Neuronal stem cell (in vitro differentiated cells): Measurements from ENCODE around the gene SERPINF2.

Experiments used
- DNase-seq: peaks from one replicate; pipeline ENCODE4 v3.0.0-alpha.2; 2013; ENCODE audit warnings: low spot score
- H2AFZ ChIP-seq: one replicate; pipeline ENCODE4 v1.6.1; 2013; ENCODE audit warnings: mild to moderate bottlenecking, low read length, inconsistent platforms
- H2AK5ac ChIP-seq: 2 replicates; pipeline ENCODE4 v1.6.1; 2013; ENCODE audit warnings: low read depth, mild to moderate bottlenecking, inconsistent platforms, low read length, moderate library complexity, mixed read lengths
- H2BK120ac ChIP-seq: 2 replicates; pipeline ENCODE4 v1.6.1; 2013; ENCODE audit warnings: low read depth, mild to moderate bottlenecking, inconsistent platforms, low read length, moderate library complexity, mixed read lengths
- H2BK12ac ChIP-seq: one replicate; pipeline ENCODE4 v1.6.1; 2013; ENCODE audit warnings: low read length, inconsistent platforms
- H2BK15ac ChIP-seq: 2 replicates; pipeline ENCODE4 v1.6.1; 2013; ENCODE audit warnings: mild to moderate bottlenecking, low read length, inconsistent platforms, mixed read lengths
- H2BK5ac ChIP-seq: one replicate; pipeline ENCODE4 v1.6.1; 2013; ENCODE audit warnings: inconsistent platforms, mild to moderate bottlenecking, low read length, moderate library complexity
- H3K14ac ChIP-seq: one replicate; pipeline ENCODE4 v1.6.1; 2013; ENCODE audit warnings: low read length, inconsistent platforms
- H3K18ac ChIP-seq: 2 replicates; pipeline ENCODE4 v1.6.1; 2013; ENCODE audit warnings: low read length, inconsistent platforms
- H3K23ac ChIP-seq: 2 replicates; pipeline ENCODE4 v1.6.1; 2013; ENCODE audit warnings: low read depth, mild to moderate bottlenecking, mixed read lengths, low read length, inconsistent platforms; ENCODE audit not compliant: poor library complexity
- H3K27ac ChIP-seq: replicated peaks from 3 replicates; pipeline ENCODE4 v1.5.1; 2013; ENCODE audit warnings: low read length, inconsistent platforms
- H3K27me3 ChIP-seq, 3 experiments: 2 replicates each; pipeline ENCODE4 v1.6.1; 2013; ENCODE audit warnings: low read length in 3 of 3, mild to moderate bottlenecking in 2 of 3, inconsistent platforms in 1 of 3, low read depth in 1 of 3, mixed read lengths in 1 of 3, moderate library complexity in 1 of 3; ENCODE audit not compliant: control insufficient read depth in 3 of 3, insufficient read depth in 3 of 3
- H3K36me3 ChIP-seq, 2 donors: replicated peaks in 1 of 2; 2 replicates each; pipeline ENCODE4 v1.6.1; 2013; ENCODE audit warnings: low read length in 2 of 2; ENCODE audit not compliant: control insufficient read depth in 2 of 2, insufficient read depth in 2 of 2
- H3K4ac ChIP-seq: 2 replicates; pipeline ENCODE4 v1.6.1; 2013; ENCODE audit warnings: inconsistent platforms, mild to moderate bottlenecking, low read length, moderate library complexity
- H3K4me1 ChIP-seq, 2 donors: 1 replicate in 1 of 2; 2 replicates in 1 of 2; pipeline ENCODE4 v1.6.1; 2013; ENCODE audit warnings: low read length in 2 of 2, low read depth in 1 of 2; ENCODE audit not compliant: control insufficient read depth in 2 of 2, insufficient read depth in 1 of 2
- H3K4me2 ChIP-seq: one replicate; pipeline ENCODE4 v1.6.1; 2013; ENCODE audit warnings: mild to moderate bottlenecking, low read length, inconsistent platforms; ENCODE audit not compliant: insufficient read depth, poor library complexity, severe bottlenecking
- H3K4me3 ChIP-seq, 2 donors: 2 replicates each; pipeline ENCODE4 v1.5.1; 2013; ENCODE audit warnings: low read length in 2 of 2, mild to moderate bottlenecking in 2 of 2, inconsistent platforms in 1 of 2, moderate library complexity in 1 of 2
- H3K79me1 ChIP-seq: one replicate; pipeline ENCODE4 v1.6.1; 2013; ENCODE audit warnings: low read depth, mild to moderate bottlenecking, inconsistent platforms, low read length, moderate library complexity
- H3K9ac ChIP-seq: one replicate; pipeline ENCODE4 v1.6.1; 2013; ENCODE audit warnings: mild to moderate bottlenecking, low read depth, low read length, inconsistent platforms; ENCODE audit not compliant: poor library complexity
- H3K9me3 ChIP-seq, 2 donors: replicated peaks in 1 of 2; 2 replicates each; pipeline versions ENCODE3 to v1.6.1; 2013; ENCODE audit warnings: low read length in 2 of 2, mild to moderate bottlenecking in 2 of 2, inconsistent platforms in 1 of 2, low read depth in 1 of 2, mixed read lengths in 1 of 2, moderate library complexity in 1 of 2; ENCODE audit not compliant: control insufficient read depth in 2 of 2, insufficient read depth in 1 of 2
- H4K8ac ChIP-seq: one replicate; pipeline ENCODE4 v1.6.1; 2013; ENCODE audit warnings: low read depth, mild to moderate bottlenecking, inconsistent platforms, low read length, moderate library complexity
- H4K91ac ChIP-seq: one replicate; pipeline ENCODE4 v1.6.1; 2013; ENCODE audit warnings: low read length, low read depth, mild to moderate bottlenecking, inconsistent platforms; ENCODE audit not compliant: poor library complexity
- WGBS, 2 donors: extraction: QIAGEN DNeasy Blood & Tissue Kit; methylation state at CpG; one replicate each; pipeline ENCODE4 v1.1.7; 2013; ENCODE audit warnings: missing lambda C conversion rate in 2 of 2, mixed read lengths in 1 of 2; ENCODE audit not compliant: insufficient read length in 2 of 2, insufficient replicate concordance in 1 of 2; ENCODE audit errors: extremely low coverage in 2 of 2; 5-methylcytosine and 5-hydroxymethylcytosine counted together

The SERPINF2 gene

GRCh38 chr17:1727876-1728630 is 14.6 kb upstream of the SERPINF2 start:
- Histone ChIP-seq H3K9me3 (no peaks in the 10 kb centered on the region), H4K91ac (no peak overlapping the region), H4K8ac (no peak overlapping the region), H3K23ac (peak overlapping the region; percentile 44), H3K79me1 (peaks cover 11% of the 10 kb centered on the region), H2AK5ac (no peak overlapping the region), H3K9ac (no peak overlapping the region), H3K18ac (no peak overlapping the region), H2BK15ac (no peak overlapping the region), H3K27ac (no peak overlapping the region), H3K4ac (no peak overlapping the region), H3K36me3 (peaks cover 4 to 7% of the 10 kb centered on the region in 2 donors), H3K4me2 (no peak overlapping the region), H3K14ac (no peak overlapping the region), H2BK12ac (no peak overlapping the region), H2BK5ac (peak overlapping the region; percentile 75), H3K4me3 (no peak overlapping the region), H2AFZ (no peak overlapping the region), H2BK120ac (no peak overlapping the region), H3K27me3 (no peaks in the 10 kb centered on the region), H3K4me1 (peaks cover 3 to 4% of the 10 kb centered on the region in 2 donors)
- no peak for DNase-seq
- no CpG with 5 or more reads among the region's 28 CpGs for WGBS, 2 donors

DNA sequence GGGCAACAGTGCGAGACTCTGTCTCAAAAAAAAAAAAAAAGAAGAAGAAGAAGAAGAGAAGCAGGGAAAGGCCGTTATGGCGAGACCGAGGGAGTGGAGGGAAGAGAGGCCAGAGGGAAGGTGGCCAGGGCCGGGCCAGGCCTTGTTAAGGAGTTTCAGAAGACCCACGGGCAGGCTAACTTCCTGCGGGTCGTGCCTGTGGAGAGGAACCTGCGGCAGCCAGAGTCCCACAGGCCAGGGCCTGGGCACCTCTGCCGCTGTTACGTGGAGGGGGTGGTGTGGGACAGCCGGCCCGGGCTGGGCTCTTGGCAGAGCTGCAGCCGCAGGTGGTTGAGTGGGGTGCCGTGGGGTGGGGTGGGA is 12.7 kb upstream of the SERPINF2 start:
- no peak overlapping the region for H3K23ac ChIP-seq
- H2BK120ac ChIP-seq = no peak overlapping the region
- H2BK5ac ChIP-seq = no peak overlapping the region
- H3K9ac ChIP-seq = no peak overlapping the region
- no peaks in the 10 kb centered on the region for H3K9me3 ChIP-seq
- peaks cover 11% of the 10 kb centered on the region for H3K79me1 ChIP-seq
- H3K14ac ChIP-seq = no peak overlapping the region
- H3K4me1 ChIP-seq = peaks cover 3% of the 10 kb centered on the region in 2 donors
- H4K91ac ChIP-seq = no peak overlapping the region
- no peak overlapping the region for H2BK15ac ChIP-seq
- H2AFZ ChIP-seq = no peak overlapping the region
- no peaks in the 10 kb centered on the region for H3K27me3 ChIP-seq
- no peak overlapping the region for H3K4me3 ChIP-seq
- H3K4ac ChIP-seq = no peak overlapping the region
- no peak overlapping the region for H4K8ac ChIP-seq
- H2BK12ac ChIP-seq = no peak overlapping the region
- H3K4me2 ChIP-seq = no peak overlapping the region
- WGBS, 2 donors = no CpG with 5 or more reads among the region's 15 CpGs
- H3K27ac ChIP-seq = no peak overlapping the region
- no peak overlapping the region for H3K18ac ChIP-seq
- DNase-seq = no peak
- no peak overlapping the region for H2AK5ac ChIP-seq
- H3K36me3 ChIP-seq = peaks cover 4 to 7% of the 10 kb centered on the region in 2 donors

DNA sequence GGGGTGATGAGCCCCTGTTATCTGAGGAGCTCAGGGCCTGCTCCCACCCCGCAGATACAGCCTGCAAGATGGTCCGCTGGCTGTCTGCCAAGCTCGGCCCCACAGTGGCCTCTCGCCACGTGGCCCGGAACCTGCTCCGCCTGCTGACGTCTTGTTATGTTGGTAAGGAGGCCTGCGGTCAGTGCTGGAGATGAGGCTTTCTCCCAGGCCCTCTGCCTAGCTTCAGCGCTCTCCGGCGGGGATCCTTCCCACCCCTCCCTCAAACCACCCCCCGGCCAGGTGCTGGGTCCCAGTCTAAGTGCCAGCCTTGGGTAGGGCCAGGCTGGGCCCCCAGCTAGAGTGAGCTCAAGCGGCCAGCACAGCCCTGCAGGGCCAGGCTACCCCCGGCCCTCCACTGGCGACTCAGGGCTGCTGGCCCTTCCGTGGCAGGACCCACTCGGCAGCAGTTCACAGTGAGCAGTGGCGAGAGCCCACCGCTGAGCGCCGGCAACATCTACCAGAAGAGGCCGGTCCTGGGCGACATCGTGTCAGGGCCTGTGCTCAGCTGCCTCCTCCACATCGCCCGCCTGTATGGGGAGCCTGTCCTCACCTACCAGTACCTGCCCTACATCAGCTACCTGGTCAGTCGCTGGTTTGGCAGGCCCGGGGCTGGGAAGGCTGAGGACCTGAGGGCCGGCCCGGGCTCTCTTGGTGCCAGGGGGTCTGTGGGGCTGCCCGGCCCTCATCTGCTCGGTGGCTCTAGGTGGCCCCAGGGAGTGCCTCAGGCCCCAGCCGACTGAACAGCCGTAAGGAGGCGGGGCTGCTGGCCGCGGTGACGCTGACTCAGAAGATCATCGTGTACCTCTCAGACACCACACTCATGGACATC is 12.1 kb upstream of the SERPINF2 start:
- H3K4me1 ChIP-seq = no peaks in the 10 kb centered on the region
- peak overlapping the region; percentile 39 for H2BK5ac ChIP-seq
- H2AK5ac ChIP-seq = no peak overlapping the region
- H2BK15ac ChIP-seq = no peak overlapping the region
- no peak overlapping the region for H2AFZ ChIP-seq
- H3K27me3 ChIP-seq = no peaks in the 10 kb centered on the region
- no peak overlapping the region for H3K4me2 ChIP-seq
- H3K9me3 ChIP-seq = no peaks in the 10 kb centered on the region
- H4K91ac ChIP-seq = no peak overlapping the region
- H2BK120ac ChIP-seq = no peak overlapping the region
- DNase-seq = no peak
- H3K23ac ChIP-seq = peak overlapping the region; percentile 55
- H3K4me3 ChIP-seq = no peak overlapping the region
- peaks cover 11% of the 10 kb centered on the region for H3K79me1 ChIP-seq
- H3K36me3 ChIP-seq = peaks cover 4 to 7% of the 10 kb centered on the region in 2 donors
- WGBS, 2 donors = no CpG with 5 or more reads among the region's 40 CpGs
- H3K4ac ChIP-seq = no peak overlapping the region
- no peak overlapping the region for H3K14ac ChIP-seq
- no peak overlapping the region for H4K8ac ChIP-seq
- no peak overlapping the region for H3K27ac ChIP-seq
- H2BK12ac ChIP-seq = peak overlapping the region; percentile 41
- no peak overlapping the region for H3K18ac ChIP-seq
- H3K9ac ChIP-seq = peak overlapping the region; percentile 21

DNA sequence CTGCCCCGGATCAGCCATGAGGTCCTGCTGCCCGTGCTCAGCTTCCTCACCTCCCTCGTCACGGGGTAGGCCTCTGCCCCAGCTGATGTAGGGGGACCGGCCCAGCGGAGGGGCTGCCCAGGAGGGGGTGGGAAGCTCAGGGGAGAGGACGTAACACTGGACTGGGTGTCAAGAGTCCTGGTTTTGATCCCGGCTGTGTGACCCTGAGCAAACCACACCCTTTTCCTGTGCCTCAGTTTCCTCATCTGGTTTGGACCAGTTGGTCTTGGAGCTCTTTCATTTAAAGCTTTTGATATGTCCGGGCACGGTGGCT is 11.5 kb upstream of the SERPINF2 start:
- H2BK5ac ChIP-seq = peak overlapping the region; percentile 39
- H4K8ac ChIP-seq = no peak overlapping the region
- H3K27ac ChIP-seq = no peak overlapping the region
- peak overlapping the region; percentile 41 for H2BK12ac ChIP-seq
- WGBS, 2 donors = no CpG with 5 or more reads among the region's 10 CpGs
- no peaks in the 10 kb centered on the region for H3K27me3 ChIP-seq
- H3K18ac ChIP-seq = no peak overlapping the region
- H2AK5ac ChIP-seq = no peak overlapping the region
- no peak overlapping the region for H2AFZ ChIP-seq
- peaks cover 8% of the 10 kb centered on the region for H3K79me1 ChIP-seq
- no peak overlapping the region for H3K14ac ChIP-seq
- no peaks in the 10 kb centered on the region for H3K4me1 ChIP-seq
- no peak overlapping the region for H3K4me3 ChIP-seq
- peak overlapping the region; percentile 21 for H3K9ac ChIP-seq
- no peak for DNase-seq
- no peak overlapping the region for H4K91ac ChIP-seq
- no peaks in the 10 kb centered on the region for H3K9me3 ChIP-seq
- H2BK15ac ChIP-seq = no peak overlapping the region
- H3K4ac ChIP-seq = no peak overlapping the region
- peak overlapping the region; percentile 55 for H3K23ac ChIP-seq
- H3K36me3 ChIP-seq = peaks cover 4 to 7% of the 10 kb centered on the region in 2 donors
- no peak overlapping the region for H2BK120ac ChIP-seq
- no peak overlapping the region for H3K4me2 ChIP-seq
